CD4-positive, alpha-beta memory T cell (primary cell): ENCODE data around the gene ZNF664. TPM values are rescaled to one million over a fixed set of nuclear protein-coding genes. Genes with fewer than 3 reads are reported as not detected.
A peak's percentile ranks its signal among the peaks of the same experiment; 100 is the strongest.

ENCODE experiments used
- CTCF ChIA-PET: fragments of 350-600 bp; sonication (Branson Sonifier 250); formaldehyde crosslinking; loops from one replicate; lab custom pipeline; 2021; ENCODE audit warnings: inconsistent platforms; ENCODE audit not compliant: partially characterized antibody; lab: Charles Lee
- POLR2A ChIA-PET: fragments of 350-600 bp; sonication (Branson Sonifier 250); formaldehyde crosslinking; loops from one replicate; lab custom pipeline; 2021; ENCODE audit not compliant: partially characterized antibody; lab: Charles Lee
- DNase-seq, 5 donors: peaks; one replicate each; pipeline versions ENCODE4 v3.0.0 to v3.0.0-alpha.2; 2020 to 2022; ENCODE audit warnings: mixed read lengths in 1 of 5
- H3K27ac ChIP-seq: one replicate; pipeline ENCODE4 v1.7.0; 2013; ENCODE audit warnings: low read depth, low read length
- H3K27me3 ChIP-seq: 2 replicates; pipeline ENCODE4 v1.7.0; 2013; ENCODE audit warnings: mild to moderate bottlenecking, low read length, moderate library complexity; ENCODE audit not compliant: insufficient read depth
- H3K36me3 ChIP-seq: 2 replicates; pipeline ENCODE4 v1.7.0; 2013; ENCODE audit warnings: mild to moderate bottlenecking, low read length, moderate library complexity; ENCODE audit not compliant: insufficient read depth
- H3K4me1 ChIP-seq: 2 replicates; pipeline ENCODE4 v1.7.0; 2013; ENCODE audit warnings: mild to moderate bottlenecking, low read length, moderate library complexity; ENCODE audit not compliant: insufficient read depth
- H3K4me3 ChIP-seq, 2 donors: one replicate each; pipeline ENCODE4 v1.7.0; 2013; ENCODE audit warnings: low read length in 2 of 2, mild to moderate bottlenecking in 1 of 2
- H3K9me3 ChIP-seq, 2 donors: one replicate each; pipeline ENCODE4 v1.7.0; 2013; ENCODE audit warnings: low read length in 2 of 2, control low read depth in 1 of 2; ENCODE audit not compliant: control insufficient read depth in 1 of 2
- H3K27ac Mint-ChIP-seq, 7 donors: one replicate each; pipeline ENCODE4 v1.8.0; 2020 to 2021; ENCODE audit warnings: mixed read lengths in 7 of 7, mild to moderate bottlenecking in 6 of 7, inconsistent platforms in 3 of 7, moderate library complexity in 3 of 7
- H3K27me3 Mint-ChIP-seq, 2 donors: one replicate each; pipeline ENCODE4 v1.8.0; 2020 to 2021; ENCODE audit warnings: mixed read lengths in 2 of 2
- H3K36me3 Mint-ChIP-seq, 2 donors: one replicate each; pipeline ENCODE4 v1.8.0; 2020 to 2021; ENCODE audit warnings: mixed read lengths in 2 of 2, inconsistent platforms in 1 of 2, mild to moderate bottlenecking in 1 of 2
- H3K4me1 Mint-ChIP-seq, 4 donors: one replicate each; pipeline ENCODE4 v1.8.0; 2020 to 2021; ENCODE audit warnings: mixed read lengths in 4 of 4, mild to moderate bottlenecking in 1 of 4
- H3K4me3 Mint-ChIP-seq, 8 donors: one replicate each; pipeline ENCODE4 v1.8.0; 2020 to 2021; ENCODE audit warnings: mixed read lengths in 8 of 8, mild to moderate bottlenecking in 7 of 8, moderate library complexity in 6 of 8, inconsistent platforms in 3 of 8
- H3K9me3 Mint-ChIP-seq, 8 donors: one replicate each; pipeline ENCODE4 v1.8.0; 2020 to 2021; ENCODE audit warnings: mixed read lengths in 8 of 8, mild to moderate bottlenecking in 5 of 8, inconsistent platforms in 3 of 8, moderate library complexity in 1 of 8
- intact Hi-C: fragments of 100-400 bp; cut with micrococcal nuclease; formaldehyde crosslinking; loops from one replicate; pipeline ENCODE4 v1.15.1; 2023
- polyA plus RNA-seq, 2 donors: library from polyadenylated mRNA; unstranded; fragments of 300-500 nt; fragmentation: Illumina TruSeq; gene quantifications; one replicate each; pipeline ENCODE4 v1.2.3, GENCODE V29; 2021
- total RNA-seq, 2 experiments: library from RNA; stranded (reverse); gene quantifications; one replicate each; pipeline ENCODE4 v1.2.3, GENCODE V29; 2021

Gene ZNF664
- total and polyA plus RNA-seq, 4 experiments from 2014 or later, result 5.7 to 57.9 (median 32.6) TPM

DNA sequence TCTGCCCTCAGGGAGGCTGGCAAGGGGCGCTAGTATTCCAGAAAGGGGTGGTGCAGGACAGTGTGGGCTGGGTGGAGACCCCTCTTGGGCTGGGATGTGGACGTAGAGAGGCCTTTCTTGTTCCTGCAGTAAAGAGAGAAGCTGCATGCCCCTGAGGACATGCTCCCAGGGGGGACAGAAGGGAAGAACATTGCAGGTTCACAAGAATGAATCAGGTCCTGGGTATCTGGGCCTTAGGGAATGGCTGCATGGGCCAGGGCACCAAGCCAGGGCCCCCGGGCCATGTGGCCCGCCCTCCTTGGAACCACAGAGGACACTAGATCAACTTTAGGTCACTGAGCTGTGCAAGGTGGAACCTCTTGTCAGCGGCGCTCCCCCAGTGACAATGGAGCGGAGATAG lies 51.8 kb downstream of the ZNF664 start:
- Histone ChIP-seq H3K27ac (no peak overlapping the region), H3K4me1 (no peaks in the 10 kb centered on the region), H3K36me3 (no peaks in the 10 kb centered on the region), H3K27me3 (no peaks in the 10 kb centered on the region), H3K9me3 (no peaks in the 10 kb centered on the region), H3K4me3 (no peak overlapping the region)
- peaks cover 0 to 3% (median under 1%) of the 10 kb centered on the region in 4 donors for H3K4me1 Mint-ChIP-seq
- H3K36me3 Mint-ChIP-seq, result peaks cover 0 to 4% of the 10 kb centered on the region in 2 donors
- intact Hi-C loops, result no loop called here
- H3K27ac Mint-ChIP-seq, result no peak overlapping the region
- peaks cover 0 to 6% (median 0%) of the 10 kb centered on the region in 8 donors for H3K9me3 Mint-ChIP-seq
- no peak overlapping the region for H3K4me3 Mint-ChIP-seq
- no peaks in the 10 kb centered on the region for H3K27me3 Mint-ChIP-seq
- DNase-seq, result no peak
- POLR2A ChIA-PET, result no interaction called here
- CTCF ChIA-PET, result interaction anchor here (1.3 to 1.4 kb wide), 3 partner anchors 11 to 19 kb away, joined by 3 to 4 read pairs (median 4); no protein-coding TSS in a partner anchor

DNA sequence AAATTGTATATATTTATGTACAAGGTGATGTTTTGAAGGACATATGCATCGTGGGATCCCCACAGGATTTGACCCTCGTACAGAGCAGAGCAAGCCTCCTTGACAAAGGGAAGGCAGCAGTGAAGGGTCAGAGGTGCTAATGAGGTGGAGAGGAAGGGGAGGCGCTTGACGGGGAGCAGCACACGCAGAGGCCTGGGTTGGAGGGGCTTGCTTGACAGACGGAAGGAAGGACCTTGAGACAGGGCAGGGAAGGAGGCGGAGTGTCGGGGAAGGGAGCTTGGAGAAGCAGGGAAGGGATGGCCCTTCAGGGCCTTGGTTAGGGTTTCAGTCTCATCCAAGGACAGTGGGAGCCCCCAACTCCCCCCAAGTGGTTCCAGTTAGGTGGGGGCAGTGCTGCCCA lies 52.6 kb downstream of the ZNF664 start:
- peaks cover 0 to 4% of the 10 kb centered on the region in 2 donors for H3K36me3 Mint-ChIP-seq
- no peak for DNase-seq

DNA sequence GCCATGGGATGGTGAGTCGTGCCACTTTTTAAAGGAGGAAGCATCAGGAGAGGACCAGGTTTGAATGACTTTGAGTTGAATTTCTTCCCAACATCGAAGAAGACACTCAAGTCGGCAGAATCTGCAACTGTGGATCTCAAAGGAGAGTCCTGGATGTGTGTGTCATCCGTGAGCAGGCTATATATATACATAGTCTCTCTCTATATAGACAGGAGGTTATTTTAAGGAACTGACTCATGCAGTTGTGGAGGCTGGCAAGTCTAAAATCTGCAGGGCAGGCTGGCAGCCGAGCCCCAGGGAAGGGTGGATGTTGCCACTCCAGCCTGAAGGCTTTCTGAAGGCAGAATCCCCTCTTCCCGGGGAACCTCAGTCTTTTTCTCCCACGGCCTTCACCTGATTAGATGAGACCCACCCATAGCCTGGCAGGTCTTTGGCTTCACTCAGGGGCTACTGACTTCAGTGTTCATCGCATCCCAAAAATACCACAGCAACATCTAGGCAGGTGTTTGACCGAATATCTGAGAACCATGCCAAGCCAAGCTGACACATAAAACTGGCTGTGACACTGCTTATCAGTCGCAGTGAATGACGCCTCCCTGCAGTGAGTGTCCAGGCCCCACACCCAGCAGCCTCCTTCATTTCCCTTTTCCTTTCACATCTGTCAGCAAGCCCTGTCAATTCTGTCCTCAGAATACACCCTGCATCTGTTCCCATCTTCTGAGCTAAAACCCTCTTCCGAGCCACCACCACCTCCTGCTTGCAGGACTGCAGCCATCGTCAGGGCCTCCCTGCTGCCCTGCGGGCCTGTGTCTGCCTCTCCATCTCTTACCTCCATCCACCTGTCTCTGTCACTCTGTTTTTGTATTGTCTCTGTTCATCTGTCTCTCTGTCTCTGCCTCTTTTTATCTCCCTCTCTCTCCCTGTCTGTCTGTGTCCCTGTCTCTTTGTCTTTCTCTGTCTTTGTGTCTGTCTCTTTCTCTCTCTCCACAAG lies 54.0 kb downstream of the ZNF664 start:
- peak overlapping the region in 1 of 7 donors; percentile 55 for H3K27ac Mint-ChIP-seq
- POLR2A ChIA-PET, result no interaction called here
- H3K4me3 ChIP-seq, result no peak overlapping the region
- intact Hi-C loops, result no loop called here
- H3K27ac ChIP-seq, result no peak overlapping the region
- peaks cover 0 to 6% (median 0%) of the 10 kb centered on the region in 8 donors for H3K9me3 Mint-ChIP-seq
- H3K4me1 Mint-ChIP-seq, result peaks cover 0 to 3% (median under 1%) of the 10 kb centered on the region in 4 donors
- H3K36me3 Mint-ChIP-seq, result peaks cover 0 to 4% of the 10 kb centered on the region in 2 donors
- no peaks in the 10 kb centered on the region for H3K27me3 ChIP-seq
- peak overlapping the region in 1 of 8 donors; percentile 7 for H3K4me3 Mint-ChIP-seq
- no peak for DNase-seq
- no peaks in the 10 kb centered on the region for H3K4me1 ChIP-seq
- CTCF ChIA-PET, result no interaction called here
- no peaks in the 10 kb centered on the region for H3K9me3 ChIP-seq
- H3K36me3 ChIP-seq, result no peaks in the 10 kb centered on the region
- H3K27me3 Mint-ChIP-seq, result peaks cover 0 to 3% of the 10 kb centered on the region in 2 donors

More for the DNA sequence above, 52.6 kb downstream of the ZNF664 start:
- Mint-ChIP-seq H3K4me1 (peaks cover 0 to 3% (median under 1%) of the 10 kb centered on the region in 4 donors), H3K27me3 (peaks cover 0 to 3% of the 10 kb centered on the region in 2 donors), H3K9me3 (peaks cover 0 to 6% (median 0%) of the 10 kb centered on the region in 8 donors), H3K27ac (peak overlapping the region in 1 of 7 donors; percentile 46), H3K4me3 (peak overlapping the region in 1 of 8 donors; percentile 41)
- H3K4me1 ChIP-seq, result no peaks in the 10 kb centered on the region
- CTCF ChIA-PET, result interaction anchor here (1.3 to 1.4 kb wide), 3 partner anchors 10 to 18 kb away, joined by 3 to 4 read pairs (median 4); no protein-coding TSS in a partner anchor
- no peak overlapping the region for H3K27ac ChIP-seq
- H3K27me3 ChIP-seq, result no peaks in the 10 kb centered on the region
- no peak overlapping the region for H3K4me3 ChIP-seq
- no peaks in the 10 kb centered on the region for H3K9me3 ChIP-seq
- no peaks in the 10 kb centered on the region for H3K36me3 ChIP-seq
- POLR2A ChIA-PET, result no interaction called here
- intact Hi-C loops, result no loop called here

DNA sequence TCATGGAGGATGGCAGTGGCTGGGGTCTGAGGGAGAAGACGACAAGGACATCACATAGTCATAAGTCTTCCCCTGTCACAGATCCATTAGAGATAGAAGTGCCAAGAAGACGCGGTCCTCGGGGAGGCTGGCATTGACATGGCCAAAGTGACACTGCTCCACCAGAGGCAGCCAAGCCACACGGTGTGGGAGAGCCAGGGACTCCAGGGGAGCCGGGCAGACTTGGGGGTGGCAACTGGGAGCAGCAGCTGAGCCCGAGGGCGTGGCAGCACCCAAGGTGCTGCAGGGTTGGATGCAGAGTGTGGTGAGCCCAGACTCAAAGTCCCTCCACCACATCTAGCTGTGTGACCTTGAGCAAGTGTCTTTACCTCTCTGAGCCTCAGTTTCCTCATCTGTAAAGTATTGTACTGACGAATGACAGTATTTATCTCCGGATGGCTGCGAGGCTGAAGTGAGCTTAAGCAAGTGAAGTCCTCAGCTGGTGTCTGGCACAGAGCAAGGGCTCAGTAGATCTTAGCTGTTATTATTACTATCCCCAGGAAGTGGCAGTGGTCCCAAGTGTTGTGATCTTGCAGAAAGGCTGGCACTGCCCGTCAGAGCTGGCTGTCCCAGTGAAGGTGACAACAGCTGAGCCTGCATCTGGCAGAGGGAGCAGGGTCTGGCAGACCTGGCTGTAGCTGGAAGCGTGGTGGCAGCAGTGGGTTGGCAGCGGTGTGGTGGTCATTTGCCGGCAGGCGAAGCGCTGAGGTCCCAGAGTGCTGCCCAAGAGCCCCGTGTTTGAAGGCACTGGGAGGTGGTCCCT lies 54.9 kb downstream of the ZNF664 start:
- Histone ChIP-seq H3K27ac (no peak overlapping the region), H3K4me3 (no peak overlapping the region), H3K27me3 (no peaks in the 10 kb centered on the region), H3K36me3 (no peaks in the 10 kb centered on the region), H3K9me3 (no peaks in the 10 kb centered on the region), H3K4me1 (no peaks in the 10 kb centered on the region)
- Mint-ChIP-seq H3K9me3 (peaks cover 0 to 4% (median 0%) of the 10 kb centered on the region in 8 donors), H3K27ac (no peak overlapping the region), H3K4me3 (no peak overlapping the region), H3K27me3 (peaks cover 0 to 3% of the 10 kb centered on the region in 2 donors), H3K4me1 (peaks cover 0 to 3% (median under 1%) of the 10 kb centered on the region in 4 donors), H3K36me3 (peaks cover 0 to 4% of the 10 kb centered on the region in 2 donors)
- intact Hi-C loops, result no loop called here
- CTCF ChIA-PET, result interaction anchor here (1.0 to 1.8 kb wide), 3 partner anchors 12 to 744 kb away, joined by 3 to 4 read pairs (median 3); no protein-coding TSS in a partner anchor
- POLR2A ChIA-PET, result no interaction called here
- DNase-seq, result no peak

DNA sequence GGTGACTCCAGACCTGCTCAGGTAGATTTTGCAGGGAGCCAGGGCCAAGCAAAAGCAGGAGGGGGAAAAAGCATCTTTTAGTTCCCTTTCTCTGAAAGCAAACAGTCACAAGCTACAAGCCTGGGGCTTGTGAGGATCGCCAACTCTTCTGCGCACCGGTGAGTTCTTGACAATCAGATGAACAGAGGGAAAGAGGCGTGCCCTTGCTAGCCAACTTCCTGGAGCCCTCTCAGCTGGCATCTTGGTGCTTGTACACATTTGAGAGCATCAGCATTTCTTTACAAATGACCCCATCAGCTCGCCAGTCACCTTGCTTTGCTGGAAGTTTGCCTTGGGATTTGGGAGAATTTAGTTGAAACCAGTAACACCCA lies 55.5 kb downstream of the ZNF664 start:
- Histone ChIP-seq H3K4me1 (no peaks in the 10 kb centered on the region), H3K27me3 (no peaks in the 10 kb centered on the region), H3K4me3 (no peak overlapping the region), H3K27ac (no peak overlapping the region), H3K36me3 (no peaks in the 10 kb centered on the region), H3K9me3 (no peaks in the 10 kb centered on the region)
- peaks cover 0 to 6% of the 10 kb centered on the region in 2 donors for H3K27me3 Mint-ChIP-seq
- peaks cover 0 to 3% (median under 1%) of the 10 kb centered on the region in 4 donors for H3K4me1 Mint-ChIP-seq
- POLR2A ChIA-PET, result no interaction called here
- peaks cover 0 to 4% of the 10 kb centered on the region in 2 donors for H3K36me3 Mint-ChIP-seq
- CTCF ChIA-PET, result interaction anchor here (1.0 to 1.8 kb wide), 3 partner anchors 12 to 743 kb away, joined by 3 to 4 read pairs (median 3); no protein-coding TSS in a partner anchor
- H3K9me3 Mint-ChIP-seq, result peaks cover 0 to 4% (median 0%) of the 10 kb centered on the region in 8 donors
- H3K4me3 Mint-ChIP-seq, result no peak overlapping the region
- DNase-seq, result no peak
- H3K27ac Mint-ChIP-seq, result no peak overlapping the region
- intact Hi-C loops, result no loop called here

DNA sequence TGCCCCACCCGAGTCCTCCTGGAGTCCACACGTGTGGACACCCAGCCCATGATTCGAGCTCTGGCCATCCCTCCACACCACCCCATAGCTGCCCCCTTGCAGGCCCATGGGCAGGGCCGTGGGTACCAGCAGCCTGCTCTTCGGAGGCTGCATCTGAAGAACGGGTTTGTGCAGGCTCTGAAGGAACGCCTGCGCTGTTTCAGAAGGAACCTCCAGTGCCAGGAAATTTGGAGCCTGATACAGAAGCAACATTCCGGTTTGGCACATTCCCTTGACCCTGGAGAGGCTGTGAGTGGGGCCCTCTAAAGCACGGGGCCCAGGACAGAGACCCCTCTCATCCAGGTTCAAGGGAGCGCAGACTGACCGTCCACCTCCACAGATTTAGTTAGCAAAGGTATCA lies 57.0 kb downstream of the ZNF664 start:
- POLR2A ChIA-PET, result no interaction called here
- Histone ChIP-seq H3K36me3 (no peaks in the 10 kb centered on the region), H3K4me3 (no peak overlapping the region), H3K27me3 (no peaks in the 10 kb centered on the region), H3K27ac (no peak overlapping the region), H3K9me3 (no peaks in the 10 kb centered on the region), H3K4me1 (no peaks in the 10 kb centered on the region)
- Mint-ChIP-seq H3K4me1 (peaks cover 0 to 3% (median under 1%) of the 10 kb centered on the region in 4 donors), H3K27me3 (peaks cover 0 to 7% of the 10 kb centered on the region in 2 donors), H3K27ac (peak overlapping the region in 1 of 7 donors; percentile 8), H3K4me3 (no peak overlapping the region), H3K9me3 (peaks cover 0 to 2% (median 0%) of the 10 kb centered on the region in 8 donors), H3K36me3 (peaks cover 0 to 4% of the 10 kb centered on the region in 2 donors)
- intact Hi-C loops, result no loop called here
- DNase-seq, result no peak
- CTCF ChIA-PET, result interaction anchor here (1.8 to 2.0 kb wide), 2 partner anchors 17 to 125 kb away, joined by 3 to 5 read pairs; no protein-coding TSS in a partner anchor
